8988T (cell line): ENCODE results near the gene SEC24C.
"Not testable (repeated sequence)": the region's sequence is repeated elsewhere in the genome, so short reads cannot be mapped to it uniquely, and the experiment has no call there.

Experiments
- DNase-seq: peaks from one replicate; pipeline ENCODE4 v3.0.0; 2011

SEC24C gene

GRCh38 chr10:73732931-73733623 lies 11.1 kb upstream of the SEC24C start:
- no peak for DNase-seq

- DNase-seq = no peak
Measured at GRCh38 chr10:73734028-73734720, 10.0 kb upstream of the SEC24C start.

GRCh38 chr10:73734796-73735305 lies 9.3 kb upstream of the SEC24C start:
- DNase-seq = no peak

- not testable (repeated sequence) for DNase-seq
Measured at GRCh38 chr10:73740501-73741254, 3.5 kb upstream of the SEC24C start.

- DNase-seq = no peak
Measured at GRCh38 chr10:73742454-73742734, 1.8 kb upstream of the SEC24C start.

GRCh38 chr10:73743327-73743904 lies 756 bp upstream of the SEC24C start:
- DNase-seq = no peak

- peak; percentile 47 for DNase-seq
Measured at GRCh38 chr10:73744664-73744975, 448 bp downstream of the SEC24C start.

GRCh38 chr10:73746721-73747120 lies 2.5 kb downstream of the SEC24C start:
- DNase-seq = no peak

- DNase-seq = no peak
Measured at GRCh38 chr10:73750819-73751218, 6.6 kb downstream of the SEC24C start.

GRCh38 chr10:73756183-73756582 lies 12.0 kb downstream of the SEC24C start:
- no peak for DNase-seq

GRCh38 chr10:73758704-73759511 lies 14.7 kb downstream of the SEC24C start:
- DNase-seq = no peak

- no peak for DNase-seq
Measured at GRCh38 chr10:73759512-73760115, 15.4 kb downstream of the SEC24C start.

GRCh38 chr10:73761781-73762180 lies 17.6 kb downstream of the SEC24C start:
- DNase-seq = no peak

GRCh38 chr10:73762915-73763314 lies 18.7 kb downstream of the SEC24C start:
- no peak for DNase-seq

- no peak for DNase-seq
Measured at GRCh38 chr10:73763343-73763742, 19.2 kb downstream of the SEC24C start.

- no peak for DNase-seq
Measured at GRCh38 chr10:73765066-73765465, 20.9 kb downstream of the SEC24C start.

- DNase-seq = no peak
Measured at GRCh38 chr10:73768881-73769280, 24.7 kb downstream of the SEC24C start.

- DNase-seq = no peak
Measured at GRCh38 chr10:73769396-73769795, 25.2 kb downstream of the SEC24C start.

- DNase-seq = peak; percentile 78
Measured at GRCh38 chr10:73771722-73772280, 27.6 kb downstream of the SEC24C start.

- peak; percentile 78 for DNase-seq
Measured at GRCh38 chr10:73772281-73773151, 28.3 kb downstream of the SEC24C start.
